Skin epidermis (tissue), 12 donors: ENCODE results near the gene UBAC1.

Experiments
- H3K27ac ChIP-seq, 21 experiments: fragments of 200-600 bp; sonication (generic) in 11 of 21; one replicate each; pipeline ENCODE4 v1.5.0; 2020; ENCODE audit warnings: mild to moderate bottlenecking in 3 of 21, inconsistent platforms in 2 of 21, moderate library complexity in 2 of 21
- H3K4me3 ChIP-seq, 7 experiments: fragments of 200-600 bp; sonication (generic) in 2 of 7; one replicate each; pipeline ENCODE4 v1.5.0; 2020; ENCODE audit warnings: inconsistent platforms in 2 of 7, mild to moderate bottlenecking in 2 of 7, moderate library complexity in 1 of 7

Gene UBAC1

DNA sequence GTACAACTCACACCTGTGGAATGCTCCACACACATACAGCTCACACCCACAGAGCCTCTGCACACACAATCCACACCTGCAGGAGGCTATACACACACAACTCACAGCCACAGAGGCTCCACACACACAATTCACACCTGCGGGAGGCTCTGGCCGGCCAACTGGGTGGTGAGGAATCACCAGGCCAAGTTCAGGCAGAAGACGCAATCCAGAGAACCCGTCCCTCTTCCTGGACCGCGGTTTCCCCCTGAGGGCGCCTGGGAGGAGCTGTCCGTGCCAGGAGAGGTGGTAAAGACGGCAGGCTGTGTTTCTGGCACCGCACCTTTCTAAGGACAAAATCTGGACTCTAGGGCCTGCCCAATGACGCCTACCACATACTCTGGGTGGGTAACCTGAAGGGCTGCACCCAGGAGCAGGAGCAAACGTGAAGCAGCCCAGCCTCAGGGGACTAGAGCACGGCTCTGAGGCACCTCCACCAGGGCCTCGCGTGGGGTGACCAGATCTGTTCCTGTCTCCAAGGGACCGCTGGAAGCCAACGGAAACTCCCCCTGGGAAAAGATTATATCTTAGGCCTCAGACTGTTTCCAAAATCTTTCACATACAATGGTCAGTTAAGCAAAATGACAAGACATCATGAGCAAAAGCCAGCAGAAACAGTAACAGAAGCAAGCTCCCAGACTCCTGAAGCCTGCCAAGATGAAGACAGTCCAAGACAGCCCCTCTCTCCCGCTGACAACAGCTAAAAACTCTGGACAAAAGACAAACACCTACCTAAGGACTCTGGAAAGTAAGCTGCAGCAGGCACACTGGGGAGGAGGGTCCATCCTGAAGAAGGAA lies 70.8 kb downstream of the UBAC1 start:
- no peak overlapping the region for H3K4me3 ChIP-seq
- H3K27ac ChIP-seq, result peak overlapping the region in 3 of 21 experiments; percentile 1 to 31 (median 2)

GRCh38 chr9:135889564-135890189 lies 71.5 kb downstream of the UBAC1 start:
- Histone ChIP-seq H3K4me3 (no peak overlapping the region), H3K27ac (peak overlapping the region in 1 of 21 experiments; percentile 13)

DNA sequence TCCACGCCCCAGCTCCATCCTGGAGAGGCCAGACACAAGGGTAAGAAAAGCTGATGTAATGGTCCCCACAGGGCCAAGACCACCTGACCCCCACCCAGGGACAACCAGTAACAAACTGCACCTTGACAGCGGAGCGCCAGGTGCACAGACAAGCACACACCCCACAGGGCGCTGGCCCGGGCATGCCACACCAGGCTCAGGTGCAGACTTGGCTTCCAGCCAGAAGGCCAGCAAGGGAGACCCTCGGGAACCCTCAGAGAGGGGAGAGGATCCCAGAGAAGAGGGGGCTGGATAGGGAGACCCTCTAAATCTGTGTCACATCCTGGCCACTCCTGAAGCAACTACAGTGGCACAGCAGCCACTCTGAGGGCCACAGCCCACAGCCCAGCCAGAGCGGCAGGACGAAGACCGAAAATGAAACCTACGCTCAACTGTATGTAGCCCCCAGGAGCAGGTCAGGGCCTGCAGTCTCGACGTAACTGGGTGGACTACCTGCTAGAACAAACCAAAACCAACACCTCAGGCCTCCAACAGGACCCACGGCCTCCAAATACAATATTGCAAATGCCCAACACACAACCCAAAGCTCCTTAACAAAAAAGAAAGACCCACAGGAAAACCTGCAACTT lies 72.3 kb downstream of the UBAC1 start:
- H3K27ac ChIP-seq, result peak overlapping the region in 3 of 21 experiments; percentile 4 to 64 (median 19)
- no peak overlapping the region for H3K4me3 ChIP-seq

DNA sequence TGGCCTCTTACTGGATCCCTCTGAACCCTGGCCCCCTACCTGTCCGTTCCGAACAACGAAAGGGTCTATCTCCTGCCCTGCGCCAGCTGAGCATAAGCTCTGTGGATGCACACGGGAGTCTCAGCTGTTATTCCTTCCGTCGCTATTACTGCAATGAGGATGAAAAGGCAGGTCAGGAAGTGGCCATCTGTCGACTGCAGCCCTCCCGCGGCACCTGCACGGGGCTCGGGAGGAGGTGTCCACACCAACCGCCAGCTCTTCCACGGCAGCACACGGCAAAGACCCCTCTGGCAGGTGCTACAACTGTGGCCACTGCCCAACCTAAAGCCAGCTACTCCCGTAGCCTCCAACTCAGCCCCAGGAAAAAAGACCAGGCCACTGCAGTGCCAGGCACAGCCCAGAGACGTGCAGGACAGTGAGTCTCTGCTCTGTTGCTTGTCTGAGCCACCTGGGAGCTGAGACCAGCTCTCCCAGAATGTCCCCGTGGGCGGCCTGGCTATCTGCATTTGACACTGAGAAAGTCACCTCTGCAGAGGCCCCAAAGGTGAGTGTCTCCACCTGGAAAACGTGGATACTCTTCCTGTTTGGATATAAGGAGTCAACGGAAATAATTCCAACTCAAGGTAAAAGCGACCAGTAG lies 72.9 kb downstream of the UBAC1 start:
- Histone ChIP-seq H3K4me3 (no peak overlapping the region), H3K27ac (peak overlapping the region in 10 of 21 experiments; percentile 4 to 64 (median 30))

- peak overlapping the region in 12 of 21 experiments; percentile 6 to 64 (median 33) for H3K27ac ChIP-seq
These were observed 73.6 kb downstream of the UBAC1 start for GRCh38 chr9:135887585-135888050.

DNA sequence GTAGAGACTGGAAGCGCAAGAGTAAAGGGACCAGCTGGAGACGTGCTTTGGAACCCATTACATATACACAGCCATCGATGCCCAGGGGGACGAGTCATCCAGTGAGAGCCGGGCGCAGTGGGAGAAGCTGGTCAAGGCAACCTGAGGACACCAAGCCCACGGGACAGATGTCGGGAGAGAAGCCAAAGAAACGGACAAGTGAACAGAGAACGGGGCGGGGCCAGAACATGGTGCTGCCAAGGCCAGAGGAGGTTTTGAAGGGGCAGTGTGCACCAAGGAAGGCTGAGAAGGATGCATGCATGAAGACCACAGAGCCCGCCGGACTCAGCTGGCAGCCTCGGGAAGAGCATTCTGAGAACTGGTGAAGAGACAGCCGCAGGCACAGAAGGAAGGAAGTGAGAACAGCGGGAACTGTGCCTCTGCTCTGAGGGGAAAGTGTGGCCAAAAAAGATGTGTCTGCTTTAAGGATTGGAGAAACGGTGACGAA lies 74.1 kb downstream of the UBAC1 start:
- Histone ChIP-seq H3K27ac (peak overlapping the region in 9 of 21 experiments; percentile 6 to 64 (median 37)), H3K4me3 (no peak overlapping the region)

More at GRCh38 chr9:135887585-135888050, 73.6 kb downstream of the UBAC1 start:
- peak overlapping the region in 1 of 7 experiments; percentile 2 for H3K4me3 ChIP-seq

- no peak overlapping the region for H3K4me3 ChIP-seq
- peak overlapping the region in 1 of 21 experiments; percentile 64 for H3K27ac ChIP-seq
These were observed 74.8 kb downstream of the UBAC1 start for GRCh38 chr9:135886147-135886981.

GRCh38 chr9:135885100-135885853 lies 75.9 kb downstream of the UBAC1 start:
- no peak overlapping the region for H3K4me3 ChIP-seq
- H3K27ac ChIP-seq, result peak overlapping the region in 2 of 21 experiments; percentile 6 to 14

DNA sequence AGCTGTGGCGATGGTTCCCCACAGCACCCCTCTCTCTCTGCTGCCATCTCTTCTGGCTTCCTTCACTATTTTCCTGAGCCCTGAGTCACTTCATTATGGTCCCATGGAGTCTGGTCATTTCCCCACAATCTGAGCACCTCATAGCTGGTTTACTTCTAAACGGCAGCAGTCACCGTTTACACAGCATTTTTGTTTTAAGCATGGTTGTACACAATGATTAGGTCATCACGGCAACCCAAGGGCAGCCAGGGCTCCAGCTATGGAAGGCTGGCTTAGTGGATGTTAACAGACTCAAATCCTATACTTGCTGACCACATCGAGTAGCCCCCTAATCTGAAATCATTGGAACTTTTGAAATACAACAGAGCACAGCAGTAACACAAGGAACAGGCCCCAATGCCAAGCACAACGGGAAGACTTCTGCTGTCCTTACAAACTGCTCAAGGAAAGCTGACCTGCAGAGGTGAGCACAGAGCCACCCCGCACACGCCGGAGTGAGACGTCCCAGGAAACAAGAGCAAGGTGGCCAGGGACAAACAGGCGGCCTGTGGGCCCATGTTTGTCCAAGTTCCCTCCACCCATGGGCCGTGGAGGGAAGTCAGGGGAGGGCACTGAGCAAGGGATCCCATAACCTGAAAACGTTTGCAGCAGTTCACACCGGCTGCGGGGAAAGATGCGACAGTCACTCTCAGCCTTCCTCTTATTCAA lies 76.7 kb downstream of the UBAC1 start:
- H3K27ac ChIP-seq, result no peak overlapping the region
- H3K4me3 ChIP-seq, result no peak overlapping the region

DNA sequence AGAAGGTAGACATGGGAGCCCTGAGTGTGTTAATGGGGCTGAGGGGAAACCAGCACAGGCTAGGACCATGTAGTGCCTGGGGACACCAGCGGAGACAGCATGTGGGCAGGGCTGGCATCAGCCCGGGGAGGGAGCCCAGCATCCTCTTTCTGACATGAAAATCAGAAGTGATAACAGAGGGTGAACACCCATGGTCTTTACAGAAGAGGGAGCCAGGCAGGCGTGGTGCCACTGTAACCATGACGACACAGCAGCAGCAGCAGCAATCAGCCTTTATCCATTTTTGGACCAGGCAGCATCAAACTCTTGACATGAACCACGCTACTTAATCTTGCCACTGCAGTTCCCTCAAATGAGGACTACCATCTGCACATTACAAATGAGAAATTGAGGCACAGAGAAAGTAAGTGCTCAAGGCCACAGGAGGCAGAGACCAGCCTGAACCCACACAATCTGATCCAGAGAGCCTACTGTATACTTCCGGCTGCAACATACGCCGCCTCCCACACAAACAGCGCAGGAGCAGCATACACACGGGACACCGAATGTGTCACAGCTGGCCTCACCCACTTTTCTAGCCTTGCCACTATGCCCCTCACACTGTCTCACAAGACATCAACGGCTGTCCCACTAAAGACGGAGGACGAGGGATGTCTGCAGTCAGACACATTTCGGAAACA lies 77.6 kb downstream of the UBAC1 start:
- Histone ChIP-seq H3K4me3 (no peak overlapping the region), H3K27ac (no peak overlapping the region)
